ENCODE measurements around the gene TOX4.
A peak's percentile ranks its signal among the peaks of the same experiment; 100 is the strongest.

The TOX4 gene

GRCh38 chr14:21533294-21533693 is 56.3 kb downstream of the TOX4 start:
- Histone ChIP-seq H3K4me3 (ENCODE audit: low read depth, low read length) (no peak overlapping the region), H3K36me3 (replicated peaks) (no peaks in the 10 kb centered on the region), H3K27me3 (replicated peaks) (peaks cover 33% of the 10 kb centered on the region), H3K27ac (no peak overlapping the region)
- no peak for DNase-seq
- no peak for TF ChIP-seq CTCF (IDR thresholded peaks at IDR 0.05; ENCODE audit: low read depth, low read length, missing control alignments)
- in situ Hi-C loops (cut with HindIII; ENCODE audit: low pct_ligation_motif_present, low sequenced_read_pairs): no loop called here

- no peak for TF ChIP-seq CTCF (IDR thresholded peaks at IDR 0.05; ENCODE audit: low read depth, low read length, missing control alignments)
- Histone ChIP-seq H3K36me3 (replicated peaks) (no peaks in the 10 kb centered on the region), H3K4me3 (ENCODE audit: low read depth, low read length) (no peak overlapping the region), H3K27me3 (replicated peaks) (peaks cover 33% of the 10 kb centered on the region), H3K27ac (no peak overlapping the region)
- in situ Hi-C loops (cut with HindIII; ENCODE audit: low pct_ligation_motif_present, low sequenced_read_pairs): no loop called here
- DNase-seq: no peak
These were observed 57.6 kb downstream of the TOX4 start for GRCh38 chr14:21534576-21534975.

- H3K27me3 ChIP-seq (replicated peaks): peaks cover 33% of the 10 kb centered on the region
- H3K27ac ChIP-seq: no peak overlapping the region
- H3K4me3 ChIP-seq (ENCODE audit: low read depth, low read length): no peak overlapping the region
- in situ Hi-C loops (cut with HindIII; ENCODE audit: low pct_ligation_motif_present, low sequenced_read_pairs): no loop called here
- H3K36me3 ChIP-seq (replicated peaks): no peaks in the 10 kb centered on the region
- DNase-seq: no peak
- no peak for TF ChIP-seq CTCF (IDR thresholded peaks at IDR 0.05; ENCODE audit: low read depth, low read length, missing control alignments)
These were observed 58.8 kb downstream of the TOX4 start for GRCh38 chr14:21535545-21536417.

- Histone ChIP-seq H3K4me3 (ENCODE audit: low read depth, low read length) (peak overlapping the region; percentile 17), H3K36me3 (replicated peaks) (no peaks in the 10 kb centered on the region), H3K27me3 (replicated peaks) (peaks cover 33% of the 10 kb centered on the region), H3K27ac (no peak overlapping the region)
- TF ChIP-seq CTCF (IDR thresholded peaks at IDR 0.05; ENCODE audit: low read depth, low read length, missing control alignments): no peak
- DNase-seq: no peak
- in situ Hi-C loops (cut with HindIII; ENCODE audit: low pct_ligation_motif_present, low sequenced_read_pairs): no loop called here
These were observed 59.6 kb downstream of the TOX4 start for GRCh38 chr14:21536418-21537089.

- no peak for DNase-seq
- H3K36me3 ChIP-seq (replicated peaks): no peaks in the 10 kb centered on the region
- in situ Hi-C loops (cut with HindIII; ENCODE audit: low pct_ligation_motif_present, low sequenced_read_pairs): no loop called here
- H3K4me3 ChIP-seq (ENCODE audit: low read depth, low read length): peak overlapping the region; percentile 17
- H3K27me3 ChIP-seq (replicated peaks): peaks cover 33% of the 10 kb centered on the region
- no peak overlapping the region for H3K27ac ChIP-seq
- no peak for TF ChIP-seq CTCF (IDR thresholded peaks at IDR 0.05; ENCODE audit: low read depth, low read length, missing control alignments)
These were observed 60.1 kb downstream of the TOX4 start for GRCh38 chr14:21537090-21537424.

Measured in brain microvascular endothelial cell (primary cell).